Peyer's patch (tissue), 4 donors: Measurements from ENCODE around the gene ABCC6.

Experiments
- POLR2A ChIP-seq, 2 donors: fragments of 450-650 bp; IDR thresholded peaks; one replicate each; pipeline ENCODE4 v1.5.1; 2017; ENCODE audit warnings: antibody characterized with exemption in 2 of 2, mild to moderate bottlenecking in 2 of 2, moderate library complexity in 2 of 2
- TF ChIP-seq, protein P1 (sequence below), 6 experiments: fragments of 450-650 bp in 4 of 6; fragments of 200-600 bp in 2 of 6; sonication (generic) in 1 of 6; IDR thresholded peaks; one replicate each; pipeline ENCODE4 v1.5.1; 2017 to 2019; ENCODE audit warnings: antibody characterized with exemption in 6 of 6, mild to moderate bottlenecking in 3 of 6, moderate library complexity in 1 of 6

DNA sequence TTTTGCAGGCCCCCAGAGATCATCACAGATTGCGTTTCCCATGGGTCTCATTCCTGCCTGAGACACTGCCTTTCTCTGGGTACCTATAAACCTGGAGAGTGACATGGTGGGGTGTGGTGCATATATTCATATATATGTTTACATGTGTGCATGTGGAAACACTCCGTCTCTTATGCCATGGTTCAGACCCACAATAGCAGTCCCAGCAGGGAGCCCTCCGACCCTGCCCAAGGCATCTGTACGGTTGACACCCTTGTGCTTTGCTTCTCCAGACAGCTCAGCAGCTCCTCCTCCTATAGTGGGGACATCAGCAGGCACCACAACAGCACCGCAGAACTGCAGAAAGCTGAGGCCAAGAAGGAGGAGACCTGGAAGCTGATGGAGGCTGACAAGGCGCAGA, 116.8 kb downstream of the ABCC6 start:
- TF ChIP-seq, protein P1, sequence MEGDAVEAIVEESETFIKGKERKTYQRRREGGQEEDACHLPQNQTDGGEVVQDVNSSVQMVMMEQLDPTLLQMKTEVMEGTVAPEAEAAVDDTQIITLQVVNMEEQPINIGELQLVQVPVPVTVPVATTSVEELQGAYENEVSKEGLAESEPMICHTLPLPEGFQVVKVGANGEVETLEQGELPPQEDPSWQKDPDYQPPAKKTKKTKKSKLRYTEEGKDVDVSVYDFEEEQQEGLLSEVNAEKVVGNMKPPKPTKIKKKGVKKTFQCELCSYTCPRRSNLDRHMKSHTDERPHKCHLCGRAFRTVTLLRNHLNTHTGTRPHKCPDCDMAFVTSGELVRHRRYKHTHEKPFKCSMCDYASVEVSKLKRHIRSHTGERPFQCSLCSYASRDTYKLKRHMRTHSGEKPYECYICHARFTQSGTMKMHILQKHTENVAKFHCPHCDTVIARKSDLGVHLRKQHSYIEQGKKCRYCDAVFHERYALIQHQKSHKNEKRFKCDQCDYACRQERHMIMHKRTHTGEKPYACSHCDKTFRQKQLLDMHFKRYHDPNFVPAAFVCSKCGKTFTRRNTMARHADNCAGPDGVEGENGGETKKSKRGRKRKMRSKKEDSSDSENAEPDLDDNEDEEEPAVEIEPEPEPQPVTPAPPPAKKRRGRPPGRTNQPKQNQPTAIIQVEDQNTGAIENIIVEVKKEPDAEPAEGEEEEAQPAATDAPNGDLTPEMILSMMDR (IDR thresholded peaks at IDR 0.05): no peak
- TF ChIP-seq POLR2A (IDR thresholded peaks at IDR 0.05): no peak
